WTC11 (cell line): ENCODE results near the gene OR2AT4.

Experiments used
- ATF1 ChIP-seq: sonication (generic); formaldehyde crosslinking; IDR thresholded peaks from 2 replicates; pipeline ENCODE4 v1.8.1; 2023; ENCODE audit warnings: mild to moderate bottlenecking, moderate library complexity, missing genetic modification reagents
- FOXJ3 ChIP-seq: sonication (generic); formaldehyde crosslinking; IDR thresholded peaks from 2 replicates; pipeline ENCODE4 v1.9.0; 2021; ENCODE audit warnings: missing genetic modification reagents, mild to moderate bottlenecking, borderline replicate concordance
- JUN ChIP-seq: sonication (generic); formaldehyde crosslinking; IDR thresholded peaks from 2 replicates; pipeline ENCODE4 v1.8.0; 2023; ENCODE audit warnings: mild to moderate bottlenecking, missing genetic modification reagents
- NR3C1 ChIP-seq: sonication (generic); formaldehyde crosslinking; conservative IDR thresholded peaks from 2 replicates; pipeline ENCODE4 v1.8.1; 2023; ENCODE audit warnings: low read depth, mild to moderate bottlenecking, missing genetic modification reagents
- RELA ChIP-seq: sonication (generic); formaldehyde crosslinking; IDR thresholded peaks from 2 replicates; pipeline ENCODE4 v1.8.1; 2022; ENCODE audit warnings: missing genetic modification reagents, mild to moderate bottlenecking, borderline replicate concordance
- SP1 ChIP-seq: sonication (generic); formaldehyde crosslinking; conservative IDR thresholded peaks from 2 replicates; pipeline ENCODE4 v1.8.1; 2022; ENCODE audit warnings: missing genetic modification reagents
- ZNF121 ChIP-seq: sonication (generic); formaldehyde crosslinking; IDR thresholded peaks from 2 replicates; pipeline ENCODE4 v1.8.0; 2023; ENCODE audit warnings: missing genetic modification reagents
- ZNF263 ChIP-seq: sonication (generic); formaldehyde crosslinking; IDR thresholded peaks from 2 replicates; pipeline ENCODE4 v1.8.1; 2022; ENCODE audit warnings: low read depth, mild to moderate bottlenecking, moderate library complexity, missing genetic modification reagents
- TF ChIP-seq, protein P1 (sequence below): sonication (generic); formaldehyde crosslinking; IDR thresholded peaks from 2 replicates; pipeline ENCODE4 v1.8.1; 2023; ENCODE audit warnings: mild to moderate bottlenecking, moderate library complexity, missing genetic modification reagents
- TF ChIP-seq, protein P2 (sequence below): fragments of 200-600 bp; IDR thresholded peaks from 2 replicates; pipeline ENCODE4 v1.8.0; 2022; ENCODE audit warnings: antibody characterized with exemption
- TF ChIP-seq, protein P3 (sequence below): sonication (generic); formaldehyde crosslinking; IDR thresholded peaks from 2 replicates; pipeline ENCODE4 v1.8.1; 2022; ENCODE audit warnings: mild to moderate bottlenecking, missing genetic modification reagents, moderate library complexity, borderline replicate concordance
- TF ChIP-seq, protein P4 (sequence below): sonication (generic); formaldehyde crosslinking; IDR thresholded peaks from 2 replicates; pipeline ENCODE4 v1.8.0; 2022; ENCODE audit warnings: mild to moderate bottlenecking, missing genetic modification reagents
- TF ChIP-seq, protein P5 (sequence below): sonication (generic); formaldehyde crosslinking; IDR thresholded peaks from 2 replicates; pipeline ENCODE4 v1.8.0; 2022; ENCODE audit warnings: mild to moderate bottlenecking, missing genetic modification reagents
- TF ChIP-seq, protein P6 (sequence below): sonication (generic); formaldehyde crosslinking; IDR thresholded peaks from 2 replicates; pipeline ENCODE4 v1.8.1; 2023; ENCODE audit warnings: mild to moderate bottlenecking, missing genetic modification reagents, borderline replicate concordance

DNA sequence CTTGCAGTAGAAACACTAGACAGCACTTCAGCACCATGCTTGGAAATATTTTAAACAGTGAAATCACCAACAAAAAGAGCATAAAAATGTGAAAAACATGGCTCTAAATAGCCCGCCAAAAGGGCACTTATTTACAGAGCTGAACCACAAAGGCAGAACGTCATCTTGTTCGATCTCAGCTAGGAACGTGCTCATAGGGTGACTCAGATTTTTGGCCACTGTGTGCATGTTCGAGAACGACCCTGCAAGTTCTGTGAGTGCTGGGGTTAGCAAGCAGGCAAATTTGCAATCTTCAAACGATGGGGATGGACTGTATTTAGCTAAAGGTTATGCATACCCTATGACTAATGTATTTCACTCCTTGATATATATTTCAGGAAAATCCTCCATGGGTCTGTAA is 30.6 kb downstream of the OR2AT4 start:
- no peak for TF ChIP-seq NR3C1 (CRISPR knock-in tag)
- no peak for TF ChIP-seq ATF1 (CRISPR knock-in tag)
- TF ChIP-seq, protein P1, sequence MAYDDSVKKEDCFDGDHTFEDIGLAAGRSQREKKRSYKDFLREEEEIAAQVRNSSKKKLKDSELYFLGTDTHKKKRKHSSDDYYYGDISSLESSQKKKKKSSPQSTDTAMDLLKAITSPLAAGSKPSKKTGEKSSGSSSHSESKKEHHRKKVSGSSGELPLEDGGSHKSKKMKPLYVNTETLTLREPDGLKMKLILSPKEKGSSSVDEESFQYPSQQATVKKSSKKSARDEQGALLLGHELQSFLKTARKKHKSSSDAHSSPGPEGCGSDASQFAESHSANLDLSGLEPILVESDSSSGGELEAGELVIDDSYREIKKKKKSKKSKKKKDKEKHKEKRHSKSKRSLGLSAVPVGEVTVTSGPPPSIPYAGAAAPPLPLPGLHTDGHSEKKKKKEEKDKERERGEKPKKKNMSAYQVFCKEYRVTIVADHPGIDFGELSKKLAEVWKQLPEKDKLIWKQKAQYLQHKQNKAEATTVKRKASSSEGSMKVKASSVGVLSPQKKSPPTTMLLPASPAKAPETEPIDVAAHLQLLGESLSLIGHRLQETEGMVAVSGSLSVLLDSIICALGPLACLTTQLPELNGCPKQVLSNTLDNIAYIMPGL, result no peak
- TF ChIP-seq, protein P2, sequence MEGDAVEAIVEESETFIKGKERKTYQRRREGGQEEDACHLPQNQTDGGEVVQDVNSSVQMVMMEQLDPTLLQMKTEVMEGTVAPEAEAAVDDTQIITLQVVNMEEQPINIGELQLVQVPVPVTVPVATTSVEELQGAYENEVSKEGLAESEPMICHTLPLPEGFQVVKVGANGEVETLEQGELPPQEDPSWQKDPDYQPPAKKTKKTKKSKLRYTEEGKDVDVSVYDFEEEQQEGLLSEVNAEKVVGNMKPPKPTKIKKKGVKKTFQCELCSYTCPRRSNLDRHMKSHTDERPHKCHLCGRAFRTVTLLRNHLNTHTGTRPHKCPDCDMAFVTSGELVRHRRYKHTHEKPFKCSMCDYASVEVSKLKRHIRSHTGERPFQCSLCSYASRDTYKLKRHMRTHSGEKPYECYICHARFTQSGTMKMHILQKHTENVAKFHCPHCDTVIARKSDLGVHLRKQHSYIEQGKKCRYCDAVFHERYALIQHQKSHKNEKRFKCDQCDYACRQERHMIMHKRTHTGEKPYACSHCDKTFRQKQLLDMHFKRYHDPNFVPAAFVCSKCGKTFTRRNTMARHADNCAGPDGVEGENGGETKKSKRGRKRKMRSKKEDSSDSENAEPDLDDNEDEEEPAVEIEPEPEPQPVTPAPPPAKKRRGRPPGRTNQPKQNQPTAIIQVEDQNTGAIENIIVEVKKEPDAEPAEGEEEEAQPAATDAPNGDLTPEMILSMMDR, result no peak
- TF ChIP-seq ZNF263, result no peak
- TF ChIP-seq, protein P3, sequence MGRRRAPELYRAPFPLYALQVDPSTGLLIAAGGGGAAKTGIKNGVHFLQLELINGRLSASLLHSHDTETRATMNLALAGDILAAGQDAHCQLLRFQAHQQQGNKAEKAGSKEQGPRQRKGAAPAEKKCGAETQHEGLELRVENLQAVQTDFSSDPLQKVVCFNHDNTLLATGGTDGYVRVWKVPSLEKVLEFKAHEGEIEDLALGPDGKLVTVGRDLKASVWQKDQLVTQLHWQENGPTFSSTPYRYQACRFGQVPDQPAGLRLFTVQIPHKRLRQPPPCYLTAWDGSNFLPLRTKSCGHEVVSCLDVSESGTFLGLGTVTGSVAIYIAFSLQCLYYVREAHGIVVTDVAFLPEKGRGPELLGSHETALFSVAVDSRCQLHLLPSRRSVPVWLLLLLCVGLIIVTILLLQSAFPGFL (CRISPR knock-in tag), result no peak
- TF ChIP-seq, protein P4, sequence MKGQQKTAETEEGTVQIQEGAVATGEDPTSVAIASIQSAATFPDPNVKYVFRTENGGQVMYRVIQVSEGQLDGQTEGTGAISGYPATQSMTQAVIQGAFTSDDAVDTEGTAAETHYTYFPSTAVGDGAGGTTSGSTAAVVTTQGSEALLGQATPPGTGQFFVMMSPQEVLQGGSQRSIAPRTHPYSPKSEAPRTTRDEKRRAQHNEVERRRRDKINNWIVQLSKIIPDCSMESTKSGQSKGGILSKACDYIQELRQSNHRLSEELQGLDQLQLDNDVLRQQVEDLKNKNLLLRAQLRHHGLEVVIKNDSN (CRISPR knock-in tag), result no peak
- no peak for TF ChIP-seq JUN (CRISPR knock-in tag)
- TF ChIP-seq, protein P5, sequence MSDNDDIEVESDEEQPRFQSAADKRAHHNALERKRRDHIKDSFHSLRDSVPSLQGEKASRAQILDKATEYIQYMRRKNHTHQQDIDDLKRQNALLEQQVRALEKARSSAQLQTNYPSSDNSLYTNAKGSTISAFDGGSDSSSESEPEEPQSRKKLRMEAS (CRISPR knock-in tag), result no peak
- TF ChIP-seq SP1 (CRISPR knock-in tag), result no peak
- no peak for TF ChIP-seq ZNF121 (CRISPR knock-in tag)
- no peak for TF ChIP-seq RELA
- TF ChIP-seq FOXJ3, result no peak
- TF ChIP-seq, protein P6, sequence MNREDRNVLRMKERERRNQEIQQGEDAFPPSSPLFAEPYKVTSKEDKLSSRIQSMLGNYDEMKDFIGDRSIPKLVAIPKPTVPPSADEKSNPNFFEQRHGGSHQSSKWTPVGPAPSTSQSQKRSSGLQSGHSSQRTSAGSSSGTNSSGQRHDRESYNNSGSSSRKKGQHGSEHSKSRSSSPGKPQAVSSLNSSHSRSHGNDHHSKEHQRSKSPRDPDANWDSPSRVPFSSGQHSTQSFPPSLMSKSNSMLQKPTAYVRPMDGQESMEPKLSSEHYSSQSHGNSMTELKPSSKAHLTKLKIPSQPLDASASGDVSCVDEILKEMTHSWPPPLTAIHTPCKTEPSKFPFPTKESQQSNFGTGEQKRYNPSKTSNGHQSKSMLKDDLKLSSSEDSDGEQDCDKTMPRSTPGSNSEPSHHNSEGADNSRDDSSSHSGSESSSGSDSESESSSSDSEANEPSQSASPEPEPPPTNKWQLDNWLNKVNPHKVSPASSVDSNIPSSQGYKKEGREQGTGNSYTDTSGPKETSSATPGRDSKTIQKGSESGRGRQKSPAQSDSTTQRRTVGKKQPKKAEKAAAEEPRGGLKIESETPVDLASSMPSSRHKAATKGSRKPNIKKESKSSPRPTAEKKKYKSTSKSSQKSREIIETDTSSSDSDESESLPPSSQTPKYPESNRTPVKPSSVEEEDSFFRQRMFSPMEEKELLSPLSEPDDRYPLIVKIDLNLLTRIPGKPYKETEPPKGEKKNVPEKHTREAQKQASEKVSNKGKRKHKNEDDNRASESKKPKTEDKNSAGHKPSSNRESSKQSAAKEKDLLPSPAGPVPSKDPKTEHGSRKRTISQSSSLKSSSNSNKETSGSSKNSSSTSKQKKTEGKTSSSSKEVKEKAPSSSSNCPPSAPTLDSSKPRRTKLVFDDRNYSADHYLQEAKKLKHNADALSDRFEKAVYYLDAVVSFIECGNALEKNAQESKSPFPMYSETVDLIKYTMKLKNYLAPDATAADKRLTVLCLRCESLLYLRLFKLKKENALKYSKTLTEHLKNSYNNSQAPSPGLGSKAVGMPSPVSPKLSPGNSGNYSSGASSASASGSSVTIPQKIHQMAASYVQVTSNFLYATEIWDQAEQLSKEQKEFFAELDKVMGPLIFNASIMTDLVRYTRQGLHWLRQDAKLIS, result no peak
